ENCODE data around the gene MTHFD1L. TPM values are rescaled to one million over a fixed set of nuclear protein-coding genes. Genes with fewer than 3 reads are reported as not detected.

Gene MTHFD1L
- polyA plus RNA-seq, 2 of the 4 experiments (the other 2 are of a cell fraction) = 27.2 to 63.2 TPM

DNA sequence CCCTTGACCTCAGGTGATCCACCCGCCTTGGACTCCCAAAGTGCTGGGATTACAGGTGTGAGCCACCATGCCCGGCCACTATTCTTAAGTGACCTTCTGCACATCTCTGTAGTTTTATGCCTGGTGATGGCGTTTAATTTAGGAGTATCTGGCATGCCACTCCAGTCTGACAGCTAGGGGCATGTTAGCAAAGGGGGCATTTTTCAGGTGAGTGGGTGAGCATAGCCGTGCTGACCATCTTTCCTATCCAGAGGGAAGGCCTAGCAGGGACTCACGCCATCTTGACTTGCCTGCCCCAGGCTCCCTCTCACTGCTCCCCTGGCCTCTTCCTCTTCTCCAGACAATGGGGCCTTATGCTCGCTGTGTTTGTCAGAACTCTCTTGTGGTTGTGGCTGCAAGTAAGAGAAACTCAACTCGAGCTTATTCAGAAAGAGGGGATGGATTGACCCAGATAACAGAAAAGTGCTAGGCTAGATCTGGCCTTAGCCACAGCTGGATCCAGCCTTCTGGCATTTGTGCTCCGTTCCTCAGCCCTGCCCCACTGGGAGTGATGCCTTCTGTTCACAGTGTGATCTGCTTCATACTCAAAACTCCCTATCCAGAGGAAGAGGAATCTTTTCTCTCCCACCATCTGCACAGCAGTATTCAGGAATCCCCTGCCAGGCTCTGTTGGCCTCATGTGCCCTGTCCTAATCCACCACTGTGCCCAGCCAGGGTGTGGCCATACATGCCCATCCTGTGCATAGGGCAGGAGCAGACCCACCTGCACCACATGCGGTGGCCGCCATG is 199.7 kb downstream of the MTHFD1L start (continued):
- TF ChIP-seq CHD4 (IDR thresholded peaks at IDR 0.05; ENCODE audit: borderline replicate concordance) = no peak
- TF ChIP-seq NPAS2 (CRISPR knock-in tag; IDR thresholded peaks at IDR 0.05; ENCODE audit: borderline replicate concordance) = no peak
- TF ChIP-seq MYC (IDR thresholded peaks at IDR 0.05; ENCODE audit: borderline replicate concordance, low read length) = no peak
- TF ChIP-seq TFCP2L1 (CRISPR knock-in tag; IDR thresholded peaks at IDR 0.05) = no peak
- no peak for TF ChIP-seq SMC3 (IDR thresholded peaks at IDR 0.05)
- no peak for TF ChIP-seq CHD2 (IDR thresholded peaks at IDR 0.05; ENCODE audit: low read length, partially characterized antibody)
- no peak for TF ChIP-seq CBX8 (IDR thresholded peaks at IDR 0.05)
- no peak for TF ChIP-seq HOXB13 (CRISPR knock-in tag; IDR thresholded peaks at IDR 0.05; ENCODE audit: low read depth)
- no peak for TF ChIP-seq HOXA7 (CRISPR knock-in tag; IDR thresholded peaks at IDR 0.05)

DNA sequence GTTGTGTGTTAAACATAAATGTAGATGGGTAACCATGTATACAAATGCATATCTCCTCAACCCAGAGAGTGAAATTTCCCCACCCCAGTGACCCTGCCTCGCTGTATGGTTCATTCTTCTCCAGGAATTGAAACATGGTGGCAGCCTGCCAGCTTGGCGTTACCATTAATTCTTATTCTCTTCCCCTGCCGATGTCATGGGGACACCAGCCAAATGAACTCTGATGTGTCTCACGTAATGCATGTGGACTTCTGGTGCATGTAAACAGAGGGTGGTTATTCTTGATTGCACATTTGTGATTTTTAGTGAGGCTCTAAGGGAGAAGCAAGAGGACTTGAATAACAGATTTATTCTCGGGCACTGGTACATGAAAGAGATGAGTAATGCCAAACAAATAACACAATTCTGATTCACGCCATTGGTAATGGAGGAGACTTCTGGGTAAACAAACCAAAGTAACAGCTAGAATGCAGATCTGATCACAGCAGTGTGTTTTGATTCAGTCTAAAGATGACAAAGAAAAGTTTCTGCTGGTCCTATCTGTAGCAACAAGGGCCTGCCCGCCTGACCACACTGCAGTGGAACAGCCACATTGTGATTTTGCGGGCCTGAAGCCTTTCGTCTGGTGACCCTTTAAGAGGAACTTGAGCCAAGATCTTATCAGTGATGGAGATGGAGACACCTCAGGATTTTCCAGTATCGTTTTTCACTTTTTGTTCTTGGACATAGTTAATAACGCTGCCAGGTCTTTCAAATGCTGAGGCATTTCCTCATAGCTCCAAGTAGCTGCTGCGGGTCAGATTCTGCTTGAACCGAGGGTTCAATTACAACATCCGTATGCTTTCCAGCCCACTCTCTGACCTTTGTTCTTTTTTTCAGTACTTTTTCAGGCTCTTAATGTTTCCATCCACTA is 202.4 kb downstream of the MTHFD1L start:
- DNase-seq (ENCODE audit: low read depth in 1 of 2, low spot score in 1 of 2) = peak; percentile 74 to 99
- WGBS (ENCODE audit: missing lambda C conversion rate) = 2% methylated on average over 14 of the region's 14 CpGs
- FAIRE-seq = peak; percentile 18
- ATAC-seq = peak; percentile 92 to 95
- no peaks in the 10 kb centered on the region for H3K9me3 ChIP-seq
- H3K27ac ChIP-seq = peak overlapping the region; percentile 90 to 98
- H3K4me1 ChIP-seq = peaks cover 62% of the 10 kb centered on the region
- POLR2A ChIA-PET = interaction anchor here (0.8 to 1.8 kb wide), 12 partner anchors 8 to 323 kb away, joined by 3 to 8 read pairs (median 4); partner anchors contain the start of gene AKAP12
- no peak overlapping the region for H3K4me3 ChIP-seq
- CTCF ChIA-PET = interaction anchor here (0.6 to 7.5 kb wide), 5 partner anchors 16 to 257 kb away, joined by 3 to 43 read pairs (median 3); no protein-coding TSS in a partner anchor
- peak overlapping the region; percentile 79 for H3K4me2 ChIP-seq
- TF ChIP-seq JUNB (IDR thresholded peaks at IDR 0.05) = peak; percentile 99
- TF ChIP-seq NR3C1 (IDR thresholded peaks at IDR 0.05) = no peak
- TF ChIP-seq, protein P1, sequence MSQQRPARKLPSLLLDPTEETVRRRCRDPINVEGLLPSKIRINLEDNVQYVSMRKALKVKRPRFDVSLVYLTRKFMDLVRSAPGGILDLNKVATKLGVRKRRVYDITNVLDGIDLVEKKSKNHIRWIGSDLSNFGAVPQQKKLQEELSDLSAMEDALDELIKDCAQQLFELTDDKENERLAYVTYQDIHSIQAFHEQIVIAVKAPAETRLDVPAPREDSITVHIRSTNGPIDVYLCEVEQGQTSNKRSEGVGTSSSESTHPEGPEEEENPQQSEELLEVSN (IDR thresholded peaks at IDR 0.05; ENCODE audit: borderline replicate concordance, low read depth) = no peak
- TF ChIP-seq, protein P2, sequence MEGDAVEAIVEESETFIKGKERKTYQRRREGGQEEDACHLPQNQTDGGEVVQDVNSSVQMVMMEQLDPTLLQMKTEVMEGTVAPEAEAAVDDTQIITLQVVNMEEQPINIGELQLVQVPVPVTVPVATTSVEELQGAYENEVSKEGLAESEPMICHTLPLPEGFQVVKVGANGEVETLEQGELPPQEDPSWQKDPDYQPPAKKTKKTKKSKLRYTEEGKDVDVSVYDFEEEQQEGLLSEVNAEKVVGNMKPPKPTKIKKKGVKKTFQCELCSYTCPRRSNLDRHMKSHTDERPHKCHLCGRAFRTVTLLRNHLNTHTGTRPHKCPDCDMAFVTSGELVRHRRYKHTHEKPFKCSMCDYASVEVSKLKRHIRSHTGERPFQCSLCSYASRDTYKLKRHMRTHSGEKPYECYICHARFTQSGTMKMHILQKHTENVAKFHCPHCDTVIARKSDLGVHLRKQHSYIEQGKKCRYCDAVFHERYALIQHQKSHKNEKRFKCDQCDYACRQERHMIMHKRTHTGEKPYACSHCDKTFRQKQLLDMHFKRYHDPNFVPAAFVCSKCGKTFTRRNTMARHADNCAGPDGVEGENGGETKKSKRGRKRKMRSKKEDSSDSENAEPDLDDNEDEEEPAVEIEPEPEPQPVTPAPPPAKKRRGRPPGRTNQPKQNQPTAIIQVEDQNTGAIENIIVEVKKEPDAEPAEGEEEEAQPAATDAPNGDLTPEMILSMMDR (IDR thresholded peaks at IDR 0.05) = no peak
- no peak for TF ChIP-seq HOXB5 (CRISPR knock-in tag; IDR thresholded peaks at IDR 0.05)
- TF ChIP-seq, protein P3, sequence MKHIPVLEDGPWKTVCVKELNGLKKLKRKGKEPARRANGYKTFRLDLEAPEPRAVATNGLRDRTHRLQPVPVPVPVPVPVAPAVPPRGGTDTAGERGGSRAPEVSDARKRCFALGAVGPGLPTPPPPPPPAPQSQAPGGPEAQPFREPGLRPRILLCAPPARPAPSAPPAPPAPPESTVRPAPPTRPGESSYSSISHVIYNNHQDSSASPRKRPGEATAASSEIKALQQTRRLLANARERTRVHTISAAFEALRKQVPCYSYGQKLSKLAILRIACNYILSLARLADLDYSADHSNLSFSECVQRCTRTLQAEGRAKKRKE (CRISPR knock-in tag; IDR thresholded peaks at IDR 0.05; ENCODE audit: low read depth) = peak; percentile 65; the same call in 1 of the 2 replicates
- TF ChIP-seq RARB (CRISPR knock-in tag; IDR thresholded peaks at IDR 0.05) = peak; percentile 81
- TF ChIP-seq CEBPB (IDR thresholded peaks at IDR 0.05) = peak; percentile 80 to 91
- TF ChIP-seq ZSCAN20 (CRISPR knock-in tag; IDR thresholded peaks at IDR 0.05) = no peak
- TF ChIP-seq ZFP36 (IDR thresholded peaks at IDR 0.05; ENCODE audit: borderline replicate concordance, partially characterized antibody) = peak; percentile 4
- no peak for TF ChIP-seq RCOR1 (IDR thresholded peaks at IDR 0.05; ENCODE audit: low read depth, low read length)
- TF ChIP-seq CBX8 (IDR thresholded peaks at IDR 0.05) = no peak
- TF ChIP-seq SREBF2 (IDR thresholded peaks at IDR 0.05) = no peak
- no peak for TF ChIP-seq CBX2 (IDR thresholded peaks at IDR 0.05; ENCODE audit: borderline replicate concordance, low read depth)
- TF ChIP-seq CHD2 (IDR thresholded peaks at IDR 0.05; ENCODE audit: low read length, partially characterized antibody) = no peak
- peak; percentile 92 to 96; a peak in 4 of 5 replicates for TF ChIP-seq EP300 (IDR thresholded peaks at IDR 0.05)
- no peak for TF ChIP-seq RNF2 (IDR thresholded peaks at IDR 0.05; ENCODE audit: borderline replicate concordance, low read depth)
- TF ChIP-seq, protein P4, sequence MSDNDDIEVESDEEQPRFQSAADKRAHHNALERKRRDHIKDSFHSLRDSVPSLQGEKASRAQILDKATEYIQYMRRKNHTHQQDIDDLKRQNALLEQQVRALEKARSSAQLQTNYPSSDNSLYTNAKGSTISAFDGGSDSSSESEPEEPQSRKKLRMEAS (IDR thresholded peaks at IDR 0.05) = peak; percentile 84
- peak; percentile 17 for TF ChIP-seq MAFK (IDR thresholded peaks at IDR 0.05; ENCODE audit: partially characterized antibody)
- TF ChIP-seq TFCP2L1 (CRISPR knock-in tag; IDR thresholded peaks at IDR 0.05) = no peak
- peak; percentile 21 to 53; a peak in 4 of 5 replicates for TF ChIP-seq RAD21 (conservative IDR thresholded peaks at IDR 0.05 in 1 of 2, IDR thresholded peaks at IDR 0.05 in 1 of 2)
- TF ChIP-seq TP53 (CRISPR knock-in tag; IDR thresholded peaks at IDR 0.05) = no peak
- TF ChIP-seq KDM1A (IDR thresholded peaks at IDR 0.05; ENCODE audit: low read depth) = no peak
- TF ChIP-seq FOSB (CRISPR knock-in tag; IDR thresholded peaks at IDR 0.05) = no peak
- TF ChIP-seq, protein P5, sequence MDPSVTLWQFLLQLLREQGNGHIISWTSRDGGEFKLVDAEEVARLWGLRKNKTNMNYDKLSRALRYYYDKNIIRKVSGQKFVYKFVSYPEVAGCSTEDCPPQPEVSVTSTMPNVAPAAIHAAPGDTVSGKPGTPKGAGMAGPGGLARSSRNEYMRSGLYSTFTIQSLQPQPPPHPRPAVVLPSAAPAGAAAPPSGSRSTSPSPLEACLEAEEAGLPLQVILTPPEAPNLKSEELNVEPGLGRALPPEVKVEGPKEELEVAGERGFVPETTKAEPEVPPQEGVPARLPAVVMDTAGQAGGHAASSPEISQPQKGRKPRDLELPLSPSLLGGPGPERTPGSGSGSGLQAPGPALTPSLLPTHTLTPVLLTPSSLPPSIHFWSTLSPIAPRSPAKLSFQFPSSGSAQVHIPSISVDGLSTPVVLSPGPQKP (IDR thresholded peaks at IDR 0.05; ENCODE audit: low read depth, low read length) = no peak
- TF ChIP-seq FOSL2 (IDR thresholded peaks at IDR 0.05) = peak; percentile 98
- TF ChIP-seq FOSL2 (CRISPR knock-in tag; IDR thresholded peaks at IDR 0.05) = peak; percentile 99
